HepG2 (cell line): Measurements from ENCODE around the gene CELF4.

Experiments
- ADNP ChIP-seq: sonication (generic); formaldehyde crosslinking; IDR thresholded peaks from 2 replicates; pipeline ENCODE4 v1.4.0; 2020; ENCODE audit warnings: missing genetic modification reagents
- IRX3 ChIP-seq: sonication (generic); formaldehyde crosslinking; IDR thresholded peaks from 2 replicates; pipeline ENCODE4 v1.8.1; 2023; ENCODE audit warnings: mild to moderate bottlenecking, low read depth, missing genetic modification reagents, borderline replicate concordance
- NR2C2 ChIP-seq: sonication (generic); formaldehyde crosslinking; IDR thresholded peaks from 2 replicates; pipeline ENCODE4 v1.4.0; 2020; ENCODE audit warnings: missing genetic modification reagents, mild to moderate bottlenecking, moderate library complexity, borderline replicate concordance
- POLR2A ChIP-seq, 2 experiments: IDR thresholded peaks; 2 replicates each; pipeline ENCODE4 v1.6.1; 2011; ENCODE audit warnings: low read depth in 2 of 2, low read length in 2 of 2, mild to moderate bottlenecking in 1 of 2, moderate library complexity in 1 of 2; ENCODE audit not compliant: insufficient read depth in 1 of 2

DNA sequence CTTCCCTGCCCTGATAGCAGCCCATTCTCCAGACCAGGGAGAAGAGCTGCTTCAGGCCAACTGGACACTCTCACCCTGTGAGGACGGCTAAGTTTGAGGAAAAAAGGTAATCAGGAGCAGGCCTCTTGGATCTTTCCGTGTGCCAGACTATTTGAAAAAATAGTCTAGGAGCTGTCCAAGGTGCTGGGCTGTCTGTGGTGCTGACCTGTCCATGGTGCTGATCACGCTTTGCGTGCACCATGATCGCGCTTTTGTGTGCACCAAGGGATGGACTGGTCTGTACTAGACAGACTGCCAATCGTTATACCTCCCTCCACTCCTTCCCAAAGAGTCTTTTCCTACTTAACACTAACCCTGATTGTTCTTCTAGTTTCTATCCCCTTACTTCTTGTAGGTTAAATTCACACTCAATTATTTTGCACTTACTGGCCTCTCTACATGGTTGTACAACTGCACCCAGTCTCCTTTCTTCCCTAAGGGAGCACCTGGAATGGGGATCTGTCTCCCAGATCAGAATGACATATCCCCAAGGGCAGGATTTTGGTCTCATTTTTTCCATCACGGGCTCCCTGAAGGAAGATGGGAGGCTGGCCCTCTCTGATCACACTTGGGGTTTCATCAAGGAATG lies 295.4 kb downstream of the CELF4 start:
- no peak for TF ChIP-seq POLR2A (IDR thresholded peaks at IDR 0.05; ENCODE audit: insufficient read depth in 1 of 2, low read depth in 2 of 2, low read length in 2 of 2)
- TF ChIP-seq ADNP (CRISPR knock-in tag), result no peak
- TF ChIP-seq IRX3, result peak; percentile 100
- TF ChIP-seq NR2C2, result peak; percentile 69
